GM19328 (cell line): ENCODE measurements around the gene ZSCAN29.

ENCODE experiments used
- ATAC-seq: cut with Tn5 transposase; IDR thresholded peaks from one replicate; pipeline ENCODE4 v1.9.1; 2021; ENCODE audit warnings: mild to moderate bottlenecking, moderate library complexity; ENCODE audit not compliant: unreplicated experiment

Gene ZSCAN29

DNA sequence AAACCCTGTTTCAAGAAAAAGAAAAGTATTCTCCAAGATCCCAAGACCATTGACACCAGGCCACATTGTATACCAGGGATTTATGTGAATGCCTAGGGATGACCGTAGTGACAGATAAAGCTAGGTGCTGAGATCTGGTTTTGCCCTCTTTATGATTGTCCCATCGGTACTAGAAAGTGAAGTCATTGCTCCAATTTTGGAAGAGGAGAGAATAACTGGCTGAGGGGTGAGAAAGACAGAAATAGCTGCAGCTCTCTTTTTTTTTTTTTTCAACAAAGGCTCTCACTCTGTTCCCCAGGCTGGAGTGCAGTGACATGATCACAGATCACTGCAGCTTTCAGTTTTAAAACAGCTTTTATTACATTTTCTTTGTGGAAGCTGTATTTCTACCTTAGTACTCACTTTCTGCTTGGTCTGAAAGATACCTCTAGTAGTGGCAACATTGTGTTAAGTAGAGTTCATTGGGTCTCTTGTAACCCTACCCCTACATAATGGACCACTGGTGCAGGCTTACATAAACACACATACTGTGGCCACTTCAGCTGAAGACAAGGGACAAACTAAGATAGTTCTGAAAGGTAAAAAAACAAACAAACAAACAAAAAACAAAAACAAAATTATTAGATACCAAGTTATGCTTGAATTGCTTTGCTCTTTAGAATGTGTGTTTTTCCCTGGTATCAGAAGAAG lies 18.0 kb downstream of the ZSCAN29 start:
- ATAC-seq, result no peak

DNA sequence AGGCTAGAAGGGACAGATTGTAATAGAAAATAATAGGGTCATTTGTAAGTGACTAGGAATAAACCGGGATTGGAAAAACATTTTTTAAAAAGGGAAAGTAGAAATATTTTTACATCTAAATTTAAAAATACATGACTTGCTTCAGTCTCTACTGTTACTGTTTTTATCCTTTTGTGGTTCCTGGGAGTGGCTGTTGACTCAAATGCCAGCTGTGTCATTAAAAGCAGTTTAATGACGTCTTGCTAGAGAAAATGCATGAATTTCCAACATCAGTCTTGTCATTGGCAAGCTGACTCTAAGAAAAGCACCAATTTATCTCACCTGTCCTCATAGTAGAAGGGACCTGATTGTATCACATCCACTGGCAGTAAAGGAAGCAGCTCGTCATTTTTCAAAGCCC lies 23.7 kb downstream of the ZSCAN29 start:
- no peak for ATAC-seq

DNA sequence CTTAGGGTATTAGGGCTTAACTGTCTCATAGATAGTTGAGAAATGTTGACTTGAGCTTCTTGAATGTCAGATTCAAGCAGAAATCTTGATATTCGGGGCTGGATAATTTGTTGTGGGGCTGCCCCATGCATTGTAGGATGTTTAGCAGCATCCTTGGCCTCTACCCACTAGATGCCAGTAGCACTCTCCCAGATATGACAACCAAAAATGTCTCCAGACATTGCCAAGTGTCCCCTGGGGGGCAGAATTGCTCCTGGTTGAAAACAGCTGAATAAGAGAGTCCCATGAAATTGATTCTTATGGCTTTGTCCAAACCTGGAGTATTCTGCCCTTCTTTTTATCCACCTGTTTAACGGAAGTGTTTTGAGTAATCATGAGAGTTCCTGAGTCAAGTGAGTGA lies 24.5 kb downstream of the ZSCAN29 start:
- no peak for ATAC-seq

DNA sequence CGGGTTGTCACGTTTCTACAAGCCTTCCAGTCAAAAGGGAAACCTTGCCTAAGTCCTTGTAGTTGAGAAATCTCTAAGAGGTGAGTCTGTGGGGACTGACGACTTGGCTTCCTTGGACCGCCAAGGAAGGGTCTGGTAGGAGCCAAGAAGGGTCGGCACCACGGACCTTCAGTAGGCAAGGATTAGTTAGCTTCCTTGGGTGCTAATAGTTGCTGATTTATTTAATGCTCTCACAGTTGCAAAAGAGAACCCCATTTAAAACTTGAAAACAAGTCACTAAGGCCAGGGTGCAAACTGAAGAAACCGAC lies 40.1 kb downstream of the ZSCAN29 start:
- ATAC-seq, result no peak

DNA sequence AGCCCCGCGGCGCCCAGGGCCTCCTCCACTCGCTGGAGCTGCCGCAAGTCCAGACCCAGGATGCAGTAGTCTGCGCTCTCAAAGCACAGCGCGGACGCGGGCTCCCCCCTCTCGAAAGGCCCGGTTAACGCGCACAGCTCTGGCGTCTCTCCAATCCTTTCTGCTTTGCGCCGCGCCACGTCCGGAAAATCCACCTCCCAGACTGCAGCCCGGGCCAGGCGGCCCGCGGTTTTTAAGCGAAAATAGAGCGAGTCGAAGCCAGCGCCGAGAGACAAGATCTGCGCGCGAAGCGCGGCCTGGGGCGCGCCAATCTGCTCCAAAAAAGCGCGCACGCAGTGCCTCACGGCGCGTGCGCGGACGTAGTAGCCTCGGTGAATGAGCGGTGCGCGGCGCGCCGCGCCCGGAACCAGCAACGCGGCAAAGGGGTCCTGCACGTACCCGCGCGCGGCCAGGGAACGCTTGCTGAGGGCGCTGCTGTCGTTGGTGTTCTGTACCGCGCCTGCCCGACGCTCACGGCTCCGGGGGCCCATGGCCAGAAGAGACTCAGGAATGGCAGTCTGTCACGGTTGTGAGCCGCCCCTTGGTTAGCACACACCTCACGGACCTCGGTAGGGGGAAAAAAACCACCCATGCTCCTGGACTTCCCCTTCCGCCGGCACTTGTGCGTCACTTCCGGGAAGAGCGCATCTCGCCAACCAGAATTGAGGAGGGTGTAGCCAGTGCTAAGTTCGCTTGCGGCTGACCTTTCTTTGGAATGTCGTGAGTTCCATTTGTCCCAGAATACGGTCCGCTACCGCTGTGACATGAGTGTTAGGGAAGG lies 40.7 kb downstream of the ZSCAN29 start, which contains the start of gene LCMT2:
TSS of gene LCMT2 (minus strand) at position 614 of the 820 bp plus-strand sequence. CDS start at position 530, 84 bp downstream.
- ATAC-seq, result peak; percentile 86

DNA sequence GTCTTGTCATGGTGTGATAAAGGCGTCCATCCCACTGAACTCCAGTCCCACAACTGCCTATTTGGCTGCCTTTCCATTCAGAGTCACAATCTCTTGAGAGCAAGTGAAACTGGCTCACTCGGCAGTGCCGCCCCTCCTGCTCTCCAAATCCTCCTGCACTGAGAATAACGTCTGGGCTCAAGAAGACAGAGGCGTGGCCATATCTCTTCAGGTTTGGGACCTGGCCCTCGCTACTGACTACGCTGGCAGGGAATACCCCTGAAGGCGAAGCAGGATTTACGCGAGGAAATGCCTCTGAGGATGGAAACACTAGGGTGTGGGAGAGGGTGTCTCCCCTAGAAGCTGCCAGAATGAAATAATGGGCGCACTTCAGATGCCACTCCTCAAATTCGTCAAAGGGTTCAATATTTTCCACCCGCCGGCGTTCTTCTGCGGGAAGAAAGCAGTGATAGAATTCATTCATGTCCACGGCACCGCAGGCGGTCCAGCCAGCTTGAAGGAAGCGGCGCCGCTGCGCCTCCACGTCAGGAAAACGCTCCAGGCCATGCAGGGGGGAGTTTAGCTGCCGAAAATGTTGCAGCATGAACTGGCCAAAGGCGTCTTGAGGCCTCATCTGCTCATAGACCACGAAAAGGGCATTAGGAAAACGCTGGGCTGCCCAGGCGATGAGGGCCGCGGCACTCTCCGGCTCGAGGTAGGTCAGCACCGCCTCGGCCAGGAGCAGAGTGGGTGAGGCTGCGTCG lies 41.5 kb downstream of the ZSCAN29 start:
- peak; percentile 16 for ATAC-seq

DNA sequence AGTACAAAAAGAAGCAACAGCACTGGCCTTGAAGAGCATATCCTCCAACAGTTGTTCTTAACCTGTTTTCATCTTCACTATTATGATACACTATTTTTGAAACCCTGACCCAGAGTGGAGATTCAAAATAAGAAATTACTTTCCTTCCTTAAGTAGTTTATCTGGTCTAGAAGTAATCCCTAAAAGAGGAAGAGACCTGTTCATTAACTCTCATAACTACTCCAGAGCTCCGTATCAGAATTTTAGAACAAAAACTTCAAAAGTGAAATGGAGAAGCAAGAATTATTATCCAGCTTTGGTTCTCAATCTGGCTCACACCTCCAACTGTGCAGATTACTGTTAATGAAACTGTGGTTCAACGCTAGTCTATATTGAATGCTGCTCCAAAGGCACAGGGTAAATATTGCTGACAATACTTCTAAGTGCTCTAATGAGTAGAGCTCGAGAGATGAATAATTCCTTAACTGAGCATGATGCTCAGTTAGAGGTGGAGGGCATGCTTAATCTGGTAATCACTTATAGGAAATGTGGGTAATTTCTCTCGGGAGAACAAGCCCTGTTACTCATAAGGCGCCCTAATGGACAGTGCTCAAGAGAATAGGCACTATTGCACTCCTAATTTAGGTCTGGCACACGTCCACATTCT lies 45.7 kb downstream of the ZSCAN29 start:
- ATAC-seq, result no peak

DNA sequence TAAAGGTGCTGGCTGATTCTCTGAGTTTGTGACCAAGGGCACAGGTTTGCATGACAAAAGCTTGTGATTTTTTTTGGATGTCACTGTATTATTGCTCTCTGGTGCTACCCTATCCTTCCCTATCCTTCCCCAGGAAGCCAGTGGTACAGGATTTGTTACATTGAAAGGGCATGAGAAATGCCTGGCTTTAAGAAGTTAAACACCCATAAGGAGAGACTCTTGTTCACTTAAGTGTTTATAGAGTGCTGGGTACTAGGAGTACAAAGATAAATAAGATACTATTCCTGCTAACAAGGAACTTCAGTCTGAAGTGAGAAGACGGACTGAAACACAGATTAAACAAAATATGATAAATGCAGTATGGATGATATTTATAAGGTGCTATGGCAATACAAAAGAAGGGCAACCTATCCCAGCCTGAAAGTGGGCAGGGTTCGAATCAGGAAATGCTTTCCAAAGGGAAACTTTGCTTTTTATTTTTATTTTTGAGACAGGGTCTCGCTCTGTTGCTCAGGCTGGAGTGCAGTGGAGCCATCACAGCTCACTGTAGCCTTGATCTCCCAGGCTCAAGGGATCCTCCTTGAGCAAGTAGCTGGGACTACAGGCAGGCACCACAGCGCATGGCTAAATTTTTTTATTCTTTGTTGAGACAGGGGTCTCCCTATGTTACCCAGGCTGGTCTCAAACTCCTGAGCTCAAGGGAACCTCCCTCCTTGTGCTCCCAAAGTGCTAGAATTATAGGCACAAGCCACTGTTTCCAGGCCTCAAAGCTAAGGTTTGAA lies 51.7 kb downstream of the ZSCAN29 start:
- no peak for ATAC-seq

DNA sequence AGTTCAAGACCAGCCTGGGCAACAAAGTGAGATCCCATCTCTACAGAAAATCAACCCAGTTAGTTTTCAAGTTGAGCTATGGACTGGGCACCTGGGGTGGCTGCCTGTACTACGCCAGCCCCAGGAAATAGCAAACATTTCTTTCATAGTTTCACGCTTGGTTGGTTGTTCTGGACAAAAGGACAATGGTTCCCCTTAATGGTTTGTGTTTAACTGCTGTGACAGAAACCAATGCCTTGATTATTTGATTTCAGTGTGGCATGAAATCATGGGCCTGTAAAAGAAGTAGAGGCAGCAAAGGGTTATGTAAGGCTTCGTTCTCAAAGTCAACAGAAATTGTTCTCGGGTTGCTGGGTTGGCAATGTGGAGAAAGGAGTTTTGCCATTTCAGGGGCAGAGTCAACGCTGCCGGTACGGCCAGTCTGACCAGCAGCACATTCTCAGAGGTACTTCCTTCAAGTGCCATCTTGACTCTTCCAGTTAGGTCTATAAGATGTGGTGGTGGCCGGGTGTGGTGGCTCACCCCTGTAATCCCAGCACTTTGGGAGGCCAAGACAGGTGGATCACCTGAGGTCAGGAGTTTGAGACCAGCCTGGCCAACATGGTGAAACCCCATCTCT lies 53.2 kb downstream of the ZSCAN29 start:
- no peak for ATAC-seq

DNA sequence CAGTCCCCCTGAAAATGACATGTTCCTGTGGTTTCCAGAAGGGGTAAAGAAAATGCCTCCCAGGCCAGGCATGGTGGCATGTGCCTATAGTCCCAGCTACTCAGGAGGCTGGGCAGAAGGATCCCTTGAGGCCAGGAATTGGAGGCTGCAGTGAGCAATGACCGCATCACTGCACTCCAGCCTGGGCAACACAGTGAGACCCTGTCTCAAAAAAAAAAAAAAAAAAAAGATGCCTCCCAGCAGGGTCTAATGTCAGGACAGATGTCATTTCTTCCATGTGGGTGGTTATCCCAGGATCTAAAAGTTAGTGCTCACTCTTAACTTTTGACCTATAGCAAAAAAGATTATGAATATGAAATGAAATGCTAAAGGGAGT lies 53.9 kb downstream of the ZSCAN29 start:
- ATAC-seq, result no peak

DNA sequence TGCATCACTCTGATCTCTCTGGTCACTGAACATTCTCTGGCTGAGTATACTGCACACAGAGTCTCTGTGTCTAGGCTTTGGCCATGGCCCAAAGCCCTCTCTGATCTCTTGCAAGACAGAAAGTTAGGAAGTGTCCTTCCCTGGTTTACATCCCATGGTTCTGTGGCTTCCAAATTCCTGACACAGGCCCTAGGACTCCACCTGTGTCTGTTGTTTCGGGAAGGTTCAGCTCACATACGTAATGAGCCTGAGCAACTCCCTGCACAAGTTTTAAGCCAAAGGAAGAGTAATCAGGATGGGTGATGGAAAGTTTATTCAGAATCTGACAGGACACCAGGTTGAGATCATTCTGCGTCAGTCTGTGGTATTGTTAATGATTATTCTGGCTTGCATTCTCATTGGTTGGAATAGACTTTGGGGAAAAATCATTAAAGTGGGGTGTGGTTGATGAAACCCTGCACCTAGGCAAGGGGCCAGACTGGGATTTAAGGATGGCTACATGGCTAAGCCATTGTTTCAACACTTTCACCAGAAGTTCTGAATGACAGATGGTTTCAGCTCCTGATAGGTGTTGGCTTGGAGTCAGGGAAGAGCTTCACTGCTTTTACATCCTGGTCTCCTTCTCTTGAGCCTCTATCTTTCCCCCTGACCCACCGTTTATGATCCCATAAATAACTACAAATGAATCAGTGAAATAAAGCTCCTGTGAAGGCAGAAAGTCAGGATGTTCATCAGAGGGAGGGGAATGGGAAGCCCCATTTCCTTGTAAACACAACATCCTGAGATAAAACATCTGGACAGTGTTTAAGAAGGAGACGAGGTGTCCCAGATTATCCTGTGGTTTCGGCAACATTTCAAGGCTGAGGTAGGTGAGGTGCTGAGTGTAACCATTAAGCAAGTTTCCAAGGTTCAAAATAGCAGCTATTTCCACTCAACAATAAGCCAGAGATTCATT lies 54.5 kb downstream of the ZSCAN29 start:
- no peak for ATAC-seq

DNA sequence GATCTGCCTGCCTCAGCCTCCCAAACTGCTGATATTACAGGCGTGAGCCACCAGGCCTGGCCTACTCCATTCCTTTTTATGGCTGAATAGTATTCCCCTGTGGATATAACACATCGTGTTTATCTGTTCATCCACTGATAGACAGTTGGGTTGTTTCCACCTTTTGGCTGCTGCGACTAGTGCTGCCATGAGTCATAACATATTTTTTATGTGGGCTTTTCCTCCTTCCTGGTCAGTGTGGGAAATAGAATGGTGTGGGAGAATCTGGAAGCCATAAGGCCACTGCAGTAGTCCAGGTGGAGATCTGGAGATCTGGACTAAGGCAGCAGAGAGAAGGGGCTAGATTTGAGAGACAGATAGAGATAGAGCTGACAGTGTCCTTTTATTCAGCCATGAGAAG lies 56.7 kb downstream of the ZSCAN29 start:
- no peak for ATAC-seq

DNA sequence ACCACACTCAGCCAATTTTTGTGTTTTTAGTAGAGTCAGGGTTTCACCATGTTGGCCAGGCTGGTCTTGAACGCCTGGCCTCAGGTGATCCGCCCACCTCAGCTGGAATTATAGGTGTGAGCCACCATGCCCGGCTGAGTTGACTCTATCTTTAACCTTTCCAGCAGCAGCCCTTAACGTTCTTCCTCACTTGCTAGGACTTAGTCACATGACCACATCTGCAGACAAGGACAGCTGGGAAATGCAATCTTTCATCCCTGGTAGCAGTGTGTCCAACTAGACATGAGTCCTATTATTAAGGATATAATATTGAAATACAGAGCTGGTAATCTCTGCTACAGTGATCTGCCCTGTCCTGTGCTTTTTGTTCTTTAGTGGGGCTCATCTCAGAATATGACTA lies 58.5 kb downstream of the ZSCAN29 start:
- no peak for ATAC-seq
